ENCODE measurements around the gene LRRC56.
"Not testable (repeated sequence)": the region's sequence is repeated elsewhere in the genome, so short reads cannot be mapped to it uniquely, and the experiment has no call there.

Gene LRRC56

DNA sequence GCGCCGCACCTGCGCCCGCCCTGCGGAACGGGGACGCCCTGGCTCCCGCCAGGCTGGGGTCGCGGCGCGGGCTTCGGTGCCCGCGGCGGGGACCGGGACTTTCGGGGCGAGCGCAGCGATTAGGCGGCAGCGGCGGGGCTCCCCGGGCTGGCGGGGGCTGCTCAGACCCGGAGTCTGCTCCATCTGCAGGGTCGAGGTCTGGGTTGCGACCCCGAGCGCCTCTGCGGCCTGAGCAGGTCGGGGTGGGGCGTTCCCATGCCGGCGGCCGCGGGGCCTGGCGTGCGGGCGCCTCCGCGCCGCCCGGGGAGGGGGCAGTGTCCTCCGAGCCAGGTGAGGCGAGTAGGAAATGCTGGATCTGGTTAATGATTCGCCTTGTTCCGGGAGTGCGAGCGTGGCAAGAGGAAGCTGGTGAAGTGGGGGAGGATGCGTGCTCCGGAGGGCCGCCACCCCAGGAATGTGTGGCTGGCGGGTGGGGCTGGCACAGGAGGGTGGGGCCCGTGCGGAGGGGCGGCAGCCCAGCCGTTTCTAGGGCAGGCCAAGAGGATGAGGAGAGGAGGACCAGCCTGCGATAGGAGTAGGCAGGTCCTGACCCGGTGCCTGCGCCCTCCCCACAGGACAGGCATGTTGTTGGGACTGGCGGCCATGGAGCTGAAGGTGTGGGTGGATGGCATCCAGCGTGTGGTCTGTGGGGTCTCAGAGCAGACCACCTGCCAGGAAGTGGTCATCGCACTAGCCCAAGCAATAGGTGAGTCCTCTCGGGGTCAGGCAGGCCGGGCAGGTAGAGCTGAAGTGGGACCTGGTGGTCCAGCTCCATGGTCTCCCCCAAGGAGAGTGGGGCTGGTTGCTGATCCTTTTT is 24.0 kb downstream of the LRRC56 start:
- no peak for FAIRE-seq

DNA sequence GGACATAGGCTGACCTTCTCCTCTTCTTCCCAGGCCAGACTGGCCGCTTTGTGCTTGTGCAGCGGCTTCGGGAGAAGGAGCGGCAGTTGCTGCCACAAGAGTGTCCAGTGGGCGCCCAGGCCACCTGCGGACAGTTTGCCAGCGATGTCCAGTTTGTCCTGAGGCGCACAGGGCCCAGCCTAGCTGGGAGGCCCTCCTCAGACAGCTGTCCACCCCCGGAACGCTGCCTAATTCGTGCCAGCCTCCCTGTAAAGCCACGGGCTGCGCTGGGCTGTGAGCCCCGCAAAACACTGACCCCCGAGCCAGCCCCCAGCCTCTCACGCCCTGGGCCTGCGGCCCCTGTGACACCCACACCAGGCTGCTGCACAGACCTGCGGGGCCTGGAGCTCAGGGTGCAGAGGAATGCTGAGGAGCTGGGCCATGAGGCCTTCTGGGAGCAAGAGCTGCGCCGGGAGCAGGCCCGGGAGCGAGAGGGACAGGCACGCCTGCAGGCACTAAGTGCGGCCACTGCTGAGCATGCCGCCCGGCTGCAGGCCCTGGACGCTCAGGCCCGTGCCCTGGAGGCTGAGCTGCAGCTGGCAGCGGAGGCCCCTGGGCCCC is 24.8 kb downstream of the LRRC56 start:
- no peak for FAIRE-seq

DNA sequence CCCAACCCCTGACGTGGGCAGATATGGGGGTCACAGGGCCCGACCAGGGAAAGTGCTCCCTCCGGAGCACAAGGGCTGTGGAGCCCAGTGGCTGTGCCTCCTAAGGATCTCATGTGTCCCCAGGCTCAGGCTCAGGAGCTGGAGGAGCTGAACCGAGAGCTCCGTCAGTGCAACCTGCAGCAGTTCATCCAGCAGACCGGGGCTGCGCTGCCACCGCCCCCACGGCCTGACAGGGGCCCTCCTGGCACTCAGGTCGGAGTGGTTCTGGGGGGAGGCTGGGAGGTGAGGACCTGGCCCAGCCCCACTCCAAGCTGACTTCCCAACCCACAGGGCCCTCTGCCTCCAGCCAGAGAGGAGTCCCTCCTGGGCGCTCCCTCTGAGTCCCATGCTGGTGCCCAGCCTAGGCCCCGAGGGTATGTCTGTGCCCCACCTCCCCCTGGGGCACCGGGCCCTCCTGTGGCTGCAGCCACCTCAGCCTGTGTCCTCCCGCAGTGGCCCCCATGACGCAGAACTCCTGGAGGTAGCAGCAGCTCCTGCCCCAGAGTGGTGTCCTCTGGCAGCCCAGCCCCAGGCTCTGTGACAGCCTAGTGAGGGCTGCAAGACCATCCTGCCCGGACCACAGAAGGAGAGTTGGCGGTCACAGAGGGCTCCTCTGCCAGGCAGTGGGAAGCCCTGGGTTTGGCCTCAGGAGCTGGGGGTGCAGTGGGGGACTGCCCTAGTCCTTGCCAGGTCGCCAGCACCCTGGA is 25.9 kb downstream of the LRRC56 start:
- FAIRE-seq, result no peak

DNA sequence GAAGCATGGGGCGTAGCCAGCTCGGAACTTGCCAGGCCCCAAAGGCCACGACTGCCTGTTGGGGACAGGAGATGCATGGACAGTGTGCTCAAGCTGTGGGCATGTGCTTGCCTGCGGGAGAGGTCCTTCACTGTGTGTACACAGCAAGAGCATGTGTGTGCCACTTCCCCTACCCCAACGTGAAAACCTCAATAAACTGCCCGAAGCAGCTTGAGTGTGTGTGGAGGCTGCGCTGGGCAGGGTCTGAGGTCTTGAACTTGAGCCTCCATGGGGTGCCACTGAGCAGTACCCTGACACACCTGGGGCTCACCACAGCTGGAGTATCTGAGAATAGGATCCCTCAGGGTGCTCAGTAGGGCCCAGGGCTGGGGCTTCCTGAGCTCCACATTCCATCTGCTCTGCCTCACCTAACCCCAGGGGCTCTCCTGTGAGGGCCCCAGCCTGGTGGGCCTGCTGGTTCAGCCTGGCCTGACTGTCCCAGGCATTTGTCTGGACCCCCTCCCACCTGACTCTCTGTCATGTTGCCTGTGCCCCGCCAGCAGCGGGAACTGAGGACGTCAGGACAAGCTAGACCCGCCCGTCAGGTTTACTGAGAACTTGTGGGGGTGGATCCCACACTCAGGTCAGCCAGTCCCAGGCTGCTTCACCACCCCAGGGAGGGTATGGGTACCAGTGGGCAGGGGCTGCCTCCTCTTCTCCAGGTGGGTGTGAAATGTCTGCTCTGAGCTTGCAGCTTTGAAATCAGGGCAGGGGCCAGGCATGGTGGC is 26.7 kb downstream of the LRRC56 start:
- FAIRE-seq, result no peak

DNA sequence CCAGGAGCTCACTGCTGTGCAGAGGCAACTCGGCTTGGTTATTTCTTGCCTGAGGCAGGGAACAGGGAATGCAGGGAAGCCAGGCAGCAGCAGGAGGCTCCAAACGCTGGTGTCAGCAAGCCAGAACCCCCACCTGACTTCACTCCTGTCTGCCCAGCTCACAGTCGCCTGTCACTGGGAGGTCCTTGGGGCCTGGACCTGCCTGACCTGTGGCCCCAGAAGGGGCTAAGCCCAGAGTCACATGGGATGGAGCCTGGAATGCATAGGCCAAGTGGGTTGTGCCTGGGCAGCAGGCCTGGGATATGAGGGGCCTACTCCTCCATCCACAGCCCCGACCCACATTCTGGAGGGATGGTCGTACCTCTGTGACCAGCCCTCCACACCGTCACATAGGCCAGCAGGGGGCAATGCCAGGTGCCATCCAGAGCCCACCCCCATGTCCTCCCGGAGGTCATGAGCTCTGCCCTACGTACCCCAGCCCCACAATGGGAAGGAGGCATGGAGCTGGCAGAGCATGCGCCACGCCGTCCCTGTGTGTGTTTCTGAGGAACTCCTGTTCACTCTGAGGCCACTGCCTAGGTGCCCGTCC is 28.7 kb downstream of the LRRC56 start:
- FAIRE-seq, result no peak

DNA sequence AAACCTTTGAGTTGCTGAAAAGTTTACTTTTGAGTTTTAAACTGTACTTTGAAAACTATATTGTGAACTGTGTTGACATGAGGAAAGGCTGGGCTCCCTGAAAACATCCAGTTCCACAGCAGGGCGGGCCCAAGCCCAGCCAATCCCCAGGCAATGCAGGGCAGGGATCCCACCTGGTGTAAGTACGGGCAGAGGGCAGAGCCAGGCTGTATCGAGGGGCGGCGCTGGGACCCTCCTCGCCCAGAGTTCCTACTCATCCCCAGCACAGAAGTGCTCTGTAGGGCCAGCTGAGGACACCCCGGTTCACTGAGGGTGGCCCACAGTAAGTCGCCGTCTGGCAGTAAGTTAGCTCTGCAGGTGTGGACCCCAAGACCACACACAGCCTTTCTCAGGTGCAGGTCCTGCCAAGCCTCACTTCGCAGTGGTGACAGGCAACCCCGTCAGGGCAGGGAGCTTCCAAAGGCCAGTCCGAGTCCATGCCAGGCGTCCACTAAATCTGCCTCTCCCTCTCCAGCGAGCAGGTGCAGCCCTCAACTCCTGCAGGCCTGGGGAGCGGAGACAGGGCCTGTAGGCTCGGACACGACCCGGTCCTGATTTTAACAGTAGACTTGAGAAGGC is 29.8 kb downstream of the LRRC56 start:
- no peak for FAIRE-seq

DNA sequence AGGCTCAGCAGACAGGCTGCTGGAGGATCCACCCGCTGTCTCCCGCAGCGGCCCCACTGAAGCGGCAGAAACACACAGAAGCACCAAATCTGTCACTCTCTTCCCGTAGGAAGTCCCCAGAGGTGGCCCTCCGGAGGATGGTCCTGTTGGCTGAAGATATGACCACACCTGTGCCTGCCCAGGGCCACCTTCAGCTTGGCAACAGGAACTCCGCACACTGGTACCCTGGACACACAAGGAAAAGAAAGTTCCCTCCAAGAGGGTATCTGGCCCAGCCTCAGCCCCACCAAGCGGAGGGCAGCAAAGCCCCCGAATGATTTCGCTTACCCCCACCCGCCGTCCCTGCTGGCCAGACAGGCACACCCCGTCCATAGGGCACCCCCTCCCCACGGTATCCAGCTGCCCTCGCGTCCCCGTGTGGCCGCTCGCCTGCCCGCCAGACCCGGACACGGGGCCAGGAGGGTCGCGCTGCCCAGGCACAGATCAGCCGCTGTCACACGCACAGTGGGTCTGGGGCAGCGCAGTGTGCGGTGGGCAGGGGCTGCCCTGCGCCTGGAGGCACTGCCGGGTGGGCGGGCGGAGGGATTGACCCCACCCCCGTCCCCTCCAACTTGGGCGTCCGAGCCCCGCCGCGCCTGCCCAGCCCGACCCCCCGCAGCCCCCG is 30.4 kb downstream of the LRRC56 start:
- no peak for FAIRE-seq

DNA sequence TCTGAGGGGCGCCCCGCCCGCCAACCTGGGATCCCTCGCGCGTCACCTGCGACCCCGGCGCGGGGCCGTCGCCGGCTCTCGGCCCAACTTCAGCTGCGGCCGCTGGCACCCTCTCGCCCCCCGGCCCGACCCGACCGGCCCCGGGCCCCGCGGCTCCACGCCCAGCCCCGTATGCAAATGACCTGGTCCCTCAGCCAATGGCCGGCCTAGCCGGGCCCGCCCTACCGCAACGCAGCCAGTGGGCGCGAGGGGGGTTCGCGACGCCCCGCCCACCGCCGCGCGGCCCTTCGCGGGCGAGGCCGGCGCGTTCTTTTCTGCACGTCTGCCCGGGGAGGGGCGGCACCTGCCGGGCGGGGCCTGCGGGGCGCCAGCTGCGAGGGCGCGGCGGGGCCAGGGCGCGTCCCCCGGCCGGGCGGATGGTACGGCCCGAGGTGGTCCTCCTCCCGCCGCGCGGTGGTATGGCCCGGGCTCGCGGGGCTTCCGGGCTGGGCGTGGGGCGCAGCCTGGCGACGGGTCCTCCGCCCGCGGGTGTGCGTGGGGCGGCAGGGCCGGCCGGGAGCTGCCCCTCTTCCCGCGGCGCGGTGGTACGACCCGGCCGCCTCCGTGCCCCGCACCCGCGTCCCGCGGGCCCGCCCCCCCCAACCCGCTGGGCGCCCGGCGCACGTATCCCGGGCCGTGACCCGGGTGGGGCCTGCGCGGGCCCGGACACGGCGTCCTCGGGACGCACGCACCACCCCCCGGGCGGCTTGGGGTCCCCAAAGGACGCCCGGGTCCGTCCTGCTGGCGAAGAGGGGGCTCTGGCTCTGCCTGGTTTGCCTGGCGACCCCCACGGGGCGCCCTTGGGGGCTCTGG is 31.2 kb downstream of the LRRC56 start:
- FAIRE-seq, result no peak

DNA sequence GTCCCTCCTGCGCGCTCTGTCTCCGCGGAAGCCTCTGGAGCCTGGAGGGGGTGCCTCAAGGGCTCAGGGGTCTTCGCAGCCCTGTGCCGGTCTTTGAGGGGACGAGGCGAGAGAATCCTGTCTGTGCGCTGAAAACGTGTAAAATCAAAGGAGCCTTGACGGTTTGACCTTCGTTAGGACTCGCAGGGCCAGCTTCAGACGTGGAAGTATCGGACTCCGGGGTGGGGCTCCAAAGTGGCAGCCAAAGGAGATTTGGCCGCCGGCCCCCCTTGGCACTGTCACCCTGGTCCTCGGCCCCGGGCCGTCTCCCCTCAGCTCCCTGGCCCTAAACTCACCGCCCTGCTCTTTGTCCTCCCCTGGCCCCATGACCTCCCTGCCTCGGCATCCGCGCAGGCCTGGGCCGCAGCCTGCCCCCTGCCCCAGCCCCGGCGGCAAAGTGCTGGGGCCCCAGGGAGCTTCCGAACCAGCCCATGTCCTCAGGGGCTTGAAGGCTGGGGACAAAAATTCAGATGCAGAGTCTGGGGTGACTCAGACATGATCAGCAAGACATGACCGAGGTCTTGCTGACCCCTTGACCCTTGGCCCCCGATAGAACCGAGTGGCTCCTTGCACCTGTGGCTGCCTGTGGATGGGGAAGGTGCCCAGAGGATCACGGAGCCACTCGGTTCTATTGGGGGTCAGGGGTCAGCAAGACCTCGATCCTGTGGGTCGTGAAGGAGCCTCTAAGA is 32.0 kb downstream of the LRRC56 start:
- FAIRE-seq, result no peak

DNA sequence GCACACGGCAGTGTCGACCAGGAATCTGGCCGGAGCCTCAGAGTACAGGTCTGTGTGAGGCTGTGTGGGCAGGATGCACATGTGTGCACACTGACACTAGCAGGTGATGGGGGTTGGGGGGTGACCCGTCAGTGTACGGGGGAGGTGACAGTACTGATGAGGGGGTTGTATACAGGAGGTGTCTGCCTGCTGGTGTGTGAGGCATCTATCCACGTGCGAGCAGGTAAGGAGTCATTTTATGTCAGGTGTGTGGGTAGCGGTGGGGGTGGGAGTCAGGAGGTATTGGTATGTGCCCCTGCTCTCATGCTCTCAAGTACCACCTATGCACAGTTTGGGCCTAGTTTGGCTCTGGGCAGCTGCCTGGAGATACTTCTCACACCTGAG is 34.5 kb downstream of the LRRC56 start:
- no peak for FAIRE-seq

DNA sequence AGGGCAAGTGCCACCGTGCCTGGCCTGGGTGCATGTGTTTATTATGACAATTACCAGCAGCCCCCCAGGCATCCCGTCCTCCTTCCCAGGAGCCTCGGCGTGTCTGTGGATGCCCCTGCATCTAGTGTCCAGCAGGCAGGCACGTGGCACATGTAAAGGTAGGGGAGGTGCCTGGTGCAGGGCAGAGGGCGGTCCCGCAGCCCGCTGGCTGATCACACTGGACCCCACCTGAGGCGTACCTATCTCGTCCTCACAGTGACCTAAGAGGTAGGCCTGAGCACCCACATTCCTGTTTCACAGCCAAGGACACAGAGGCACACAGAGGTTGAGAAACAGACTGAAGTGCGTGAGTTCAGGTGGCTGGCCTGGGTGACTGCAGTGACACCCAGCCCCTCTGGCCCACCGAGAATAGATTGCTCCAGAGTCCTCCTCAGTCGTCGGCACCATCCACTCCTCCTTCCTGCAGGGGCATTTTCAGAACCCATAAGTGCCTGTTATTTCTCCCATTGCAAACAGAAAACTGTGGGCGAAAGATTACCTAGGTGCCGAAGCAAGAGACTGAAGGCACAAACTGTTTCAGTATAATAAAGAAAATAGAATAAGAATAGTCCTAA is 35.9 kb downstream of the LRRC56 start:
- FAIRE-seq, result no peak

DNA sequence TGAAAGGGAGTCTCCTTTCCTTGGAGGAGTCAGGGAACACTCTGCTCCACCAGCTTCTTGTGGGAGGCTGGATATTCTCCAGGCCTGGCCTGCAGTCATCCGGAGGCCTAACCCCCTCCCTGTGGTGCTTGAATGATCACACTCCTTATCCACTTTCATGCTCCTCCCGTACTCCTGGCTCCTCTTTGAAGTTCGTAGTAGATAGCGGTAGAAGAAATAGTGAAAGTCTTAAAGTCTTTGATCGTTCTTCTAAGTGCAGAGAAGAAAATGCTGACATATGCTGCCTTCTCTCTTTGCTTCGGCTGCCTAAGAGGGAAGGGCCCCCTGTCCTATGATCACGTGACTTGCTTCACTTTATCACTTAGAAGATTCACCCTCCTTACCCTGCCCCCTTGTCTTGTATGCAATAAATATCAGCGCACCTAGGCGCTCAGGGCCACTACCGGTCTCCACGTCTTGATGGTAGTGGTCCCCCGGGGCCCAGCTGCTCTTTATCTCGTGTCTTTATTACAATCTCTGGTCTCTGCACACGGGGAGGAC is 36.8 kb downstream of the LRRC56 start:
- FAIRE-seq, result not testable (repeated sequence)

DNA sequence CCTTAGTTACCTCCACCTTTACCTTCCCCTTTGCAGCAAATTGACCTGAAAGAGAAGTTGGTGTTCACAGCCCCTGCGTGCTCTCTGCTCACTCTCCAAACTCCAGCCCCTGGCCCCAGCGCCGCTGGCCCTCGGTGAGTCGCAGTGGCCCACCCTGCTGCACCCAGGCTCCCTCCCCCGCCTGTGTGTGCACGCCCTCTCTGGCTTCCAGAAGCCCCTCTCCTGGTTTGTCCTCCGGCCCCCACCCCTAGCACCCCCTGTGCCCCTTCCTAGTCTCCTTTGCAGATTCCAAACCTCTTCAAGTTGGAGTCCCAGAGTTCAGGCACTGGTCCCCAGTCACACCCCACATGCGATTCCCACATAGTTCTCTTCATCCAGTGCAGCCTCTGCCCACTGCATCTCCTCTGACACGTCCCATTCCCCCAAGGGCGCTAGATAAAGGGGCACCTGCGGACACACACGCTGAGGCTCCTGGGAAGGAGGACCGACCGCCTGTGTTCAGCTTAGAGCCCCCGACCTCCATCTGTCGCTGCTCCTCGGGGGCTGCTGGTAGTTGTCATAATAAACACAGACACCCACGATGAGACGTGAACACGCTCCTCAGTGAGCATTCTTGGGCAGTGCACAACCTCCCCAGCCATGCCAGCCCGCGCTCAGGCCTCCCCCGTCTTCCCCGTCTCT is 37.4 kb downstream of the LRRC56 start:
- FAIRE-seq, result no peak

DNA sequence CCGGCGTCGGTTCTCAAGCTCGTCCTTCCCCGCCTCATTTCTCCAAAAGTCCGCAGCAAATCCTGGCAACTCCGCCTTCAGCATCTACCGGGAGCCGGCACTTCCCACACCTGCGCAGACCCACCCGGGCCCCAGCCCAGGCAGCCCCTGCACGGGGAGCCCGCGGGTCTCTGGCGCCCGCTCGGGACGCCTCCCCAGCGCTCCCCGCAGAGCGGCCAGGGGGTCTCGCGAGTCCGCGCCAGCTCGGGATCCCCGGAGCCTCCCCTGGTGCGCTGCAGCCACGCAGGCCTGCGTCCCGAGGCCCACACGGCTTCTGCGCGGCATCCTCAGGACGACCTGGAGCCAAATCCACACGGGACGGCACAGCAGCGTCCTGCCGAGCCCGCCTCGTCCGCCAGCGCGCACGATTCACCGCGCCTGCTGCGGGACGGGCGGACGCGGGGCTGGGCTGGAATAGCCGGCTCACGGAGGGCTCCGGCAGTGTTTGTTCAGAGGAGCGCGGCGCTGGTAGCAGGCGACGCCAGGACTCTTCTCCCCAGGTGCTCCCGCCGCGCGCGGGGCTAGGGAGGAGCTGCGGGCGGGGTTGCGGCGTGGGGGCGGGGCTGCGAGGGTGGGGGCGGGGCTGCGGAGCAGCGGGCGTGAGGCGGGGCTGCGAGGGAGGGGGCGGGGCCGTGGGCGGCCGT is 38.1 kb downstream of the LRRC56 start:
- FAIRE-seq, result no peak

DNA sequence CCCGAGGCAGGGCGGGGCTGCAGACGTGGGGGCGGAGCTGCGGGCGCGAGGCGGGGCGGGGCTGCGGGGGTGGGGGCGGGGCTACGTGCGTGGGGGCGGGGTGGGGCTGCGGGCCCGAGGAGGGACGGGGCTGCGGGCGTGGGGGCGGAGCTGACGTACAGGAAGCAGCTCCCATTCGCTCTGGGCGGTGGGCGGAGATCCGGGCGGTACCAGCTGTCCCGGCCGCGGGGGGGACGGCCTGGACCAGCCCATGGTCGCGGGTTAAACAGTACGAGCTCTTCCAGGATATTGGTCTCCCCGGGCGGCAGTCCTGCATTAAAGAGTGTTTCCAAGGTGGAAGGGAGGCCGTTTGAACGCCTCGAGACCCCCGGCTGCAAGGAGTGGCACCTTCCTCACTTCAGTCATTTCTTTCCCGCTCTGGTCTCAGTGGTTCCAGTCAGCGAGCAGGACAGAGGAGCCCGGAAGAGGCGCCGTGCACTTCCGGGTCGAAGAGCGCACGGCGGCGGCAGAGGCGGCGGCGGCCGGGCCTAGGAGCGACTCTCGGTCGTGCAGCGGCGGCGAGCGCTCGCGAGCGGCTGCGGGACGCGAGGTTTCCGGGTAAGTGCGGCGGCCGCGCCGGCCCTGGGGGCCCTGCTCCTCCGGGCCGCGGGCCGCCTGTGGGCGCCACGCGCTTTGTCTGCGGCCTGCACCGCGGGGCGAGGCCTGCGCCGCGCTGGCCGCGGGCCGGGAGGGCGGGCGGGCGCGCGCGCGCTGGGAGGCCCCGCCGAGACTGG is 38.9 kb downstream of the LRRC56 start, which contains the start of gene PHRF1:
Gene PHRF1, plus strand, starts transcription at position 475 of the 773 bp plus-strand sequence. CDS start 5,043 bp downstream, outside the sequence.
- FAIRE-seq, result no peak

DNA sequence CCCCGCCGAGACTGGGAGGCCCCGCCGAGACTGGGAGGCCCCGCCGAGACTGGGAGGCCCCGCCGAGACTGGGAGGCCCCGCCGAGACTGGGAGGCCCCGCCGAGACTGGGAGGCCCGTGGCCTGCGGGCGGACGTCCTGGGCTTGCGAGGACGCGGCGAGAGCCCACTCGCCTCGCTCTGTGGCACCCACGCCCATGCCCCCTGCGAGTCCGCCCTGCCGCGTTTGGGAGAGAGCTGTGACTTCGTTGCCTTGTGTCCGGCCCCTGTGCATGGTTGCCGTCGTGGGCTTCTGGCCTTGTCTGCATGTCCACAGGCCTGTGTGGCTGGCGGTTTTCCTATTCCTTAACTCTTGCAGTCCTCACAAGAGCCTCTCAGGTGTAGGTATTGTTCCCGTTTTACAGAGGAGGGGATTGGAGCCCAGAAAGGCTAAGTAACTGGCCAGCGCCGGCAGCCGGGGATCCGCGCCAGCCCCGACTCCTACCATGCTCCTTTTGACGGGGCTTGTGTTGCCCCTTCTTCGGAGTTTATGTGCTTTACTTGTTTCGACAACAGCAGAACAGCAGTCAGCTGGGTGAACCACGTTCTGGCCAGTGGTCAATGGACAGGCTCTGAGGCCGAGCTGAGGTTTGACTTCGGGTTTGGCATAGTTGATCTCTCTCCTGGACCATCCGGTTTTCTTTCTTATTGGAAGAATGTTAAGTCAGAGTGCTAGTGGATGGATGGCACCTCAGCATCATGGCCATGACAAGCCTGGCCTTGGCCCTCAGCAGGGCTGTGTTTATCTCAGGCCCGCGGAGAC is 39.7 kb downstream of the LRRC56 start:
- no peak for FAIRE-seq
